H1 (cell line): ENCODE results near the gene TAF3. TPM values are rescaled to one million over a fixed set of nuclear protein-coding genes. Genes with fewer than 3 reads are reported as not detected.

Source experiments
- CTCF ChIA-PET: fragments of 300-600 bp; sonication (Branson Sonifier 250); formaldehyde crosslinking; loops from one replicate; lab custom pipeline; 2021; ENCODE audit not compliant: partially characterized antibody; lab: Charles Lee
- POLR2A ChIA-PET: fragments of 300-600 bp; sonication (Branson Sonifier 250); formaldehyde crosslinking; loops from one replicate; lab custom pipeline; 2021; ENCODE audit warnings: inconsistent platforms; ENCODE audit not compliant: partially characterized antibody; lab: Charles Lee
- DNase-seq, 2 experiments: peaks; one replicate each; pipeline versions ENCODE4 v3.0.0 to v3.0.0-alpha.2; 2010 to 2022; ENCODE audit warnings: low spot score in 2 of 2, low read depth in 1 of 2, mixed read lengths in 1 of 2
- FAIRE-seq: peaks from 2 replicates; lab custom pipeline; 2011; peaks lifted over from hg19 to GRCh38; lab: Jason Lieb, UNC
- H2AFZ ChIP-seq: 2 replicates; pipeline ENCODE4 v1.8.1; 2012; ENCODE audit warnings: low read length, inconsistent platforms
- H2AK5ac ChIP-seq: 2 replicates; pipeline ENCODE4 v1.6.1; 2013; ENCODE audit warnings: low read depth, low read length
- H2BK120ac ChIP-seq: replicated peaks from 2 replicates; pipeline ENCODE3; 2013; ENCODE audit warnings: low read depth, low read length, inconsistent platforms
- H2BK12ac ChIP-seq: 2 replicates; pipeline ENCODE4 v1.6.1; 2013; ENCODE audit warnings: low read depth, low read length
- H2BK15ac ChIP-seq: 2 replicates; pipeline ENCODE4 v1.6.1; 2013; ENCODE audit warnings: low read length
- H2BK20ac ChIP-seq: 2 replicates; pipeline ENCODE4 v1.6.1; 2013; ENCODE audit warnings: low read length
- H2BK5ac ChIP-seq: 2 replicates; pipeline ENCODE4 v1.6.1; 2013; ENCODE audit warnings: low read depth, low read length
- H3K14ac ChIP-seq: 2 replicates; pipeline ENCODE4 v1.6.1; 2013; ENCODE audit warnings: inconsistent platforms; ENCODE audit not compliant: insufficient read length
- H3K18ac ChIP-seq: 2 replicates; pipeline ENCODE4 v1.6.1; 2013; ENCODE audit warnings: low read length; ENCODE audit errors: extremely low read depth
- H3K23ac ChIP-seq: 2 replicates; pipeline ENCODE4 v1.6.1; 2013; ENCODE audit warnings: inconsistent platforms; ENCODE audit not compliant: insufficient read length
- H3K23me2 ChIP-seq: 2 replicates; pipeline ENCODE4 v1.6.1; 2013; ENCODE audit warnings: low read depth, low read length
- H3K27ac ChIP-seq: 2 replicates; pipeline ENCODE4 v1.6.1; 2011; ENCODE audit warnings: low read depth, low read length, inconsistent platforms
- H3K27me3 ChIP-seq, 4 experiments: replicated peaks in 1 of 4; 1 replicate in 1 of 4; 2 replicates in 3 of 4; pipeline versions ENCODE4 v1.6.1 to v1.8.1; 2011 to 2013; ENCODE audit warnings: low read length in 3 of 4, mild to moderate bottlenecking in 3 of 4, inconsistent platforms in 2 of 4, mixed read lengths in 2 of 4, moderate library complexity in 1 of 4; ENCODE audit not compliant: control insufficient read depth in 3 of 4, insufficient read depth in 3 of 4; ENCODE audit errors: extremely low read depth in 1 of 4
- H3K36me3 ChIP-seq, 4 experiments: 2 replicates each; pipeline versions ENCODE4 v1.6.1 to v1.8.1; 2011 to 2013; ENCODE audit warnings: mild to moderate bottlenecking in 4 of 4, low read length in 3 of 4, moderate library complexity in 2 of 4, control low read depth in 1 of 4, inconsistent platforms in 1 of 4; ENCODE audit not compliant: insufficient read depth in 4 of 4, control insufficient read depth in 2 of 4
- H3K4ac ChIP-seq: replicated peaks from 2 replicates; pipeline ENCODE3; 2013; ENCODE audit warnings: low read length, low read depth, mixed read lengths, inconsistent platforms; ENCODE audit not compliant: insufficient read length
- H3K4me1 ChIP-seq, 4 experiments: replicated peaks in 1 of 4; 1 replicate in 1 of 4; 2 replicates in 3 of 4; pipeline versions ENCODE4 v1.6.1 to v1.8.1; 2011 to 2013; ENCODE audit warnings: low read length in 3 of 4, inconsistent platforms in 2 of 4, mixed read lengths in 1 of 4; ENCODE audit not compliant: insufficient read depth in 4 of 4, control insufficient read depth in 3 of 4
- H3K4me2 ChIP-seq, 2 experiments: 2 replicates each; pipeline versions ENCODE4 v1.6.1 to v1.8.1; 2011 to 2013; ENCODE audit warnings: low read depth in 2 of 2, low read length in 2 of 2, control low read depth in 1 of 2, inconsistent platforms in 1 of 2, mild to moderate bottlenecking in 1 of 2; ENCODE audit not compliant: insufficient read depth in 1 of 2
- H3K4me3 ChIP-seq, 4 experiments: fragments of 200-600, 300-600 bp in 1 of 4; sonication (generic), shearing (Covaris generic), sonication (Bioruptor Twin) in 1 of 4; 2 replicates each; pipeline versions ENCODE4 v1.5.1 to v1.8.1; 2011 to 2016; ENCODE audit warnings: low read length in 4 of 4, low read depth in 3 of 4, control low read depth in 2 of 4, inconsistent platforms in 2 of 4, mild to moderate bottlenecking in 2 of 4, mixed read lengths in 1 of 4, moderate library complexity in 1 of 4; ENCODE audit not compliant: insufficient read depth in 2 of 4; ENCODE audit errors: extremely low read depth in 1 of 4
- H3K56ac ChIP-seq: replicated peaks from 2 replicates; pipeline ENCODE3; 2013; ENCODE audit warnings: low read depth, mild to moderate bottlenecking, mixed read lengths, low read length, inconsistent platforms; ENCODE audit not compliant: insufficient read length
- H3K79me1 ChIP-seq: 2 replicates; pipeline ENCODE4 v1.6.1; 2013; ENCODE audit warnings: low read depth, low read length, control low read depth
- H3K79me2 ChIP-seq, 2 experiments: 2 replicates each; pipeline versions ENCODE4 v1.6.1 to v1.8.1; 2012 to 2013; ENCODE audit warnings: low read length in 2 of 2, mild to moderate bottlenecking in 2 of 2, inconsistent platforms in 1 of 2; ENCODE audit not compliant: insufficient read depth in 2 of 2, control insufficient read depth in 1 of 2
- H3K9ac ChIP-seq, 4 experiments: replicated peaks in 1 of 4; 1 replicate in 1 of 4; 2 replicates in 3 of 4; pipeline versions ENCODE4 v1.6.1 to v1.8.1; 2011 to 2013; ENCODE audit warnings: low read depth in 3 of 4, low read length in 3 of 4, control low read depth in 2 of 4, mild to moderate bottlenecking in 2 of 4, moderate library complexity in 2 of 4, inconsistent platforms in 1 of 4; ENCODE audit errors: extremely low read depth in 1 of 4
- H3K9me3 ChIP-seq, 2 experiments: 2 replicates each; pipeline versions ENCODE4 v1.6.1 to v1.8.1; 2012 to 2013; ENCODE audit warnings: mild to moderate bottlenecking in 2 of 2, moderate library complexity in 2 of 2, control low read depth in 1 of 2, inconsistent platforms in 1 of 2, low read depth in 1 of 2, low read length in 1 of 2, mixed read lengths in 1 of 2; ENCODE audit not compliant: insufficient read depth in 2 of 2
- H4K20me1 ChIP-seq, 2 experiments: replicated peaks in 1 of 2; 2 replicates each; pipeline versions ENCODE3 to v1.8.1; 2011 to 2013; ENCODE audit warnings: inconsistent platforms in 2 of 2, low read length in 2 of 2, mild to moderate bottlenecking in 1 of 2; ENCODE audit not compliant: insufficient read depth in 2 of 2, control insufficient read depth in 1 of 2
- H4K5ac ChIP-seq: 2 replicates; pipeline ENCODE4 v1.6.1; 2013; ENCODE audit warnings: low read length, low read depth, mixed read lengths, inconsistent platforms; ENCODE audit not compliant: insufficient read length
- H4K8ac ChIP-seq: 2 replicates; pipeline ENCODE4 v1.8.0; 2013; ENCODE audit warnings: mild to moderate bottlenecking, moderate library complexity, low read length, inconsistent platforms; ENCODE audit not compliant: insufficient read depth; ENCODE audit errors: extremely low read depth
- H4K91ac ChIP-seq: replicated peaks from 2 replicates; pipeline ENCODE3; 2013; ENCODE audit warnings: low read length, mixed read lengths, inconsistent platforms; ENCODE audit not compliant: insufficient read length
- CEBPB ChIP-seq: IDR thresholded peaks from 2 replicates; pipeline ENCODE4 v1.6.1; 2012; ENCODE audit warnings: low read depth, low read length
- WGBS, 2 experiments: shearing (Covaris generic) in 1 of 2; methylation state at CpG; one replicate each; pipeline versions ENCODE4 v1.1.6 to v1.1.7; 2013 to 2015; ENCODE audit warnings: low lambda C conversion rate in 2 of 2, mixed read lengths in 2 of 2, inconsistent platforms in 1 of 2, low coverage in 1 of 2, missing lambda C conversion rate in 1 of 2; ENCODE audit not compliant: insufficient replicate concordance in 2 of 2, insufficient coverage in 1 of 2, insufficient read length in 1 of 2; ENCODE audit errors: extremely low coverage in 1 of 2, missing lambda C conversion rate in 1 of 2; 5-methylcytosine and 5-hydroxymethylcytosine counted together
- polyA plus RNA-seq, 7 experiments: library from polyadenylated mRNA; depleted of rRNA in 3 of 7; stranded (reverse) in 5 of 7; unstranded in 2 of 7; fragments of >200 nt in 5 of 7; fragments of 200-250 nt in 2 of 7; gene quantifications; 1 replicate in 5 of 7; 2 replicates in 1 of 7; 4 replicates in 1 of 7; pipeline versions ENCODE4 v1.2.1 to v1.2.3, GENCODE V29; 2011 to 2013; ENCODE audit warnings: missing spikeins in 2 of 7, mixed read lengths in 2 of 7
- total RNA-seq: library from RNA; stranded (reverse); fragmentation: NEBNext Ultra II Directional; extraction: Animal tissue kit (Norgen Biotek cat#: 25700); gene quantifications from 2 replicates; pipeline ENCODE4 v1.2.1, GENCODE V29; 2021

The TAF3 gene
- total and polyA plus RNA-seq, 2 of the 8 experiments (the other 6 are each of a cell fraction or from before 2014, with no cell fraction given): 1.5 to 11.2 TPM

DNA sequence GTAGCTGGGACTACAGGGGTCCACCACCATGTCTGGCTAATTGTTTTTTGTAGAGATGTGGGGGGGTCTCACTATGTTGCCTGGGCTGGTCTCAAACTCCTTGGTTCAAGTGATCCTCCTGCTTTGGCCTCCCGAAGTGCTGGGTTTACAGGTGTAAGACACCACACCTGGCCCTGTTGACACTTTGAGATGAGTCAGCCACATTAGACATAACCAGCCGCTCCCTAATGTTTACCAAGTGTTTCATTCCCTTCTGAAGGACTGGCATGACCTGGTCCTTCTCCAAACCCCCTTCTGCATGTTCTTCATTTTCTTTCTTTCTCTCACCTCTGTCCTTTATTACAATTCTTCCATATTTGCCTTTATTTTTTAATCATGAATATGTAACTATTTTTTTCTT, 67.8 kb downstream of the TAF3 start:
- Histone ChIP-seq H3K23me2 (no peaks in the 10 kb centered on the region), H4K8ac (no peak overlapping the region), H3K18ac (no peak overlapping the region), H2AFZ (no peak overlapping the region), H3K79me2 (no peaks in the 10 kb centered on the region), H3K23ac (no peak overlapping the region), H3K56ac (no peak overlapping the region), H2BK120ac (no peak overlapping the region), H3K4me1 (peaks cover 0 to 3% (median 2%) of the 10 kb centered on the region in 4 experiments; a peak in 2 of 7 replicates), H3K36me3 (no peaks in the 10 kb centered on the region), H2AK5ac (no peak overlapping the region), H4K5ac (no peak overlapping the region), H3K4me3 (no peak overlapping the region), H3K14ac (no peak overlapping the region), H4K91ac (no peak overlapping the region), H2BK12ac (no peak overlapping the region), H2BK5ac (no peak overlapping the region), H3K27me3 (no peaks in the 10 kb centered on the region), H3K9me3 (no peaks in the 10 kb centered on the region), H2BK15ac (no peak overlapping the region), H3K4ac (no peak overlapping the region), H3K9ac (no peak overlapping the region; a peak in 1 of 7 replicates), H4K20me1 (peaks cover 2 to 7% of the 10 kb centered on the region in 2 experiments), H2BK20ac (no peak overlapping the region), H3K27ac (no peak overlapping the region), H3K79me1 (no peaks in the 10 kb centered on the region; the same call in 1 of the 2 replicates), H3K4me2 (no peak overlapping the region)
- ChIA-PET CTCF (no interaction called here), POLR2A (interaction anchor here (1.3 kb wide), 1 partner anchor 34 kb away, joined by 3 read pairs; no protein-coding TSS in a partner anchor)
- DNase-seq: no peak
- FAIRE-seq: no peak
- no peak for TF ChIP-seq CEBPB
- 88% methylated on average over 2 of the region's 2 CpGs; no CpG with 5 or more reads in 1 of the 2 experiments for WGBS, 2 experiments
